GM12872 (cell line): Measurements from ENCODE around the gene PCMT1.

Experiments used
- TF ChIP-seq, protein P1 (sequence below): IDR thresholded peaks from 3 replicates; pipeline ENCODE4 v1.5.1; 2011; ENCODE audit warnings: low read depth, mild to moderate bottlenecking, low read length, moderate library complexity; ENCODE audit not compliant: insufficient read depth

The PCMT1 gene

DNA sequence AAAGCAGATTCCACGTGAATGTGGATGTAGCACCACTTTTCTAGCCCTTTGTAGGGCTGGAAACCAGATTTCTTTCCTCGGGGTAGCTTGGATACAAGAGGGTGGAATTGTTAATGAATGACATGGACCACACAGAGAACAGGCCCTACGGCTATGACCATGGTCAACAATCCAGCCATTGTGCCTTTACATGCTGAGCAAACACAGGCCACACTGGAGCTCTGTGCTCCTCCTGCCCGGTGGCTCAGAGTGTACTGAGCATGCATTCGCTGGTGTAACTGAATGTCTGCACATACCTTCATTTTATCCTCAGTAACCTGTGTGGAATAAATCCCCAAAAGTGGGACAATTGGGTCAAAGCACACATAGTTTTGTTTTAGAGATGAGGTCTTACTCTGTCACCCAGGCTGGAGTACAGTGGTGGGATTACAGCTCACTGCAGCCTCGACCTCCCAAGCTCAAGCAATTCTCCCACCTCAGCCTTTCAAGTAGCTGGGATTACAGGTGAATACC lies 81.8 kb downstream of the PCMT1 start:
- TF ChIP-seq, protein P1, sequence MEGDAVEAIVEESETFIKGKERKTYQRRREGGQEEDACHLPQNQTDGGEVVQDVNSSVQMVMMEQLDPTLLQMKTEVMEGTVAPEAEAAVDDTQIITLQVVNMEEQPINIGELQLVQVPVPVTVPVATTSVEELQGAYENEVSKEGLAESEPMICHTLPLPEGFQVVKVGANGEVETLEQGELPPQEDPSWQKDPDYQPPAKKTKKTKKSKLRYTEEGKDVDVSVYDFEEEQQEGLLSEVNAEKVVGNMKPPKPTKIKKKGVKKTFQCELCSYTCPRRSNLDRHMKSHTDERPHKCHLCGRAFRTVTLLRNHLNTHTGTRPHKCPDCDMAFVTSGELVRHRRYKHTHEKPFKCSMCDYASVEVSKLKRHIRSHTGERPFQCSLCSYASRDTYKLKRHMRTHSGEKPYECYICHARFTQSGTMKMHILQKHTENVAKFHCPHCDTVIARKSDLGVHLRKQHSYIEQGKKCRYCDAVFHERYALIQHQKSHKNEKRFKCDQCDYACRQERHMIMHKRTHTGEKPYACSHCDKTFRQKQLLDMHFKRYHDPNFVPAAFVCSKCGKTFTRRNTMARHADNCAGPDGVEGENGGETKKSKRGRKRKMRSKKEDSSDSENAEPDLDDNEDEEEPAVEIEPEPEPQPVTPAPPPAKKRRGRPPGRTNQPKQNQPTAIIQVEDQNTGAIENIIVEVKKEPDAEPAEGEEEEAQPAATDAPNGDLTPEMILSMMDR = no peak

GRCh38 chr6:149833651-149834050 lies 84.1 kb downstream of the PCMT1 start:
- TF ChIP-seq, protein P1 = no peak

GRCh38 chr6:149834513-149835481 lies 85.3 kb downstream of the PCMT1 start:
- TF ChIP-seq, protein P1 = peak; percentile 80

GRCh38 chr6:149840345-149841075 lies 91.0 kb downstream of the PCMT1 start:
- TF ChIP-seq, protein P1 = peak; percentile 78

DNA sequence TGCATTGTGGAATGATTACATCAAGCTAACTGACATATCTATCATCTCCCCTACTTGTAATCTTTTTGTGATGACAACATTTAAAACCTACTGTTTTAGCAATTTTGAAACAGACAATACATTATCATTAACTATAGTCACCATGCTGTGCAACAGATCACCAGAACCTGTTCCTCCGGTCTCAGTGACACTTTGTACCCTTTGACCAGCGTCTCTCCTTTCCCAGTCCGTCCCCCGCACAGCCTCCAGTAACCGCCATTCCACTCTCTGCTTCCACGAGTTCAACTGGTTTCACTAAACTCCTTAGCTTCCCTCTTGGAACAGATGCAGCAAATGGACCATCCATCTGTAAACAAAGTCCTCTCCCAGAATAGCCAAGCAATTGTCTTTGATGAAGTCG lies 92.8 kb downstream of the PCMT1 start:
- TF ChIP-seq, protein P1 = no peak

DNA sequence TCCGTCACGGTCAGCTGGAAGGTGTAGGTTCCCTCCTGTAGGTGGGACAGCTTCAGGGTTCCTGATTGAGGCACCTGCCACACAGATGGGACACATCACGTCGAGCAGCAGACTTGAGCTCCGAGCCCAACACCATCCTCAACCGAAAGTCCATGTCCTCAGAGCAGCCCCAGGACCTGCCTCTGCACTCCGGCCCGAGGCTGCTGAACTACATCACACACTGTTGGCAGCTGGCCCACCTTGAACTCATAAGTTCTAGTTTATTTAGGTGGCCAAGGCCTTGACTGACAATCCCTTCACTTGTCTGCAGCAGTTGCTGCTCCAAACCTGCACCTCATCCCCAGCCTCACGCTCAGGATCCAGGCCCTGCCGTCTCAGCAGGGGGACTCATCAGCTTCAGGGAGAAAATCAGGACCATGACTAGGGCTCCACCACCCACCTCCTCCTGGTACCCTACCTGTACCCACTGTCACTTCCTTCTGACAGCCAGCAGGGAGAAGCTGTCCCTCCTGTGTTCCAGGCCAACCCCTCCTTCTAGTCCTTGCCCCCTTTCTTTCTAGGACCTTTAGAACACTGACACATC lies 93.6 kb downstream of the PCMT1 start:
- TF ChIP-seq, protein P1 = no peak

DNA sequence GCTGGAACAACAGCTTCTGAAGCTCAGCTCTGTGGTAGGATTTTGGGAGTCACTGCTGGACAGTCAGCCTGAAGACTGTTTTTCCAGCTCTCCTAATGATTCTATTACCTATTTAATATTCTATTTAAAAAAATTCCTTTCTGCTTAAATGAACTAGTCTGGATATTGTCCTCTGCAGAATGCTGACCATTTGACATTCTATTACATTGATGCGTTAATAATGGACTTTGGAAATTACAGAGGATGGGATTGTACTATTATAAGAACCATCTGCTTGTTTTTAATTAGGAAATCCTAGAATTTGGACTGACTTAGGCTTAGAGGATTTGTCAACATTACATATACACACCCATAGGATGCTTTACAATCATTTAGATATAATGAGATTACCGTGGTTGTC lies 94.9 kb downstream of the PCMT1 start:
- TF ChIP-seq, protein P1 = no peak
